ENCODE results near the gene ARF4.

The ARF4 gene

DNA sequence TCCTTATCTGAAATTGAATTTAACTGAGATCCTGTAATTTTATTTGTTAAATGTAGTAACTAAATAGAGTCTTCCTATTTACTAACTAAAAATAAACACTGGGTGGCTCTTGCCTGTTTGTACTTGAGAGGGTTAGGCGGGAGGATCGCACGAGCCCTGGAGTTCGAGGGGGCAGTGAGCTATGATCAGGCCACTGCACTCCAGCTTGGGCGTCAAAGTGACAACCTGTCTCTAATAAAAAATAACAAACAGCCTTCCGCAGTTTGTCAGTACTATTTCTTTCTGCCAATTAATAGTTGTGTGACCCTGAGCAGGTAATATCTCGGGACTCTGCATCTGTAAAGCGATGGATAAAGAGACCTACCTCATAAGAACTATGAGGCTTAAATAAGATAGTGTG, 41.8 kb downstream of the ARF4 start:
- Histone ChIP-seq H3K4me3 (ENCODE audit: low read depth, low read length, poor library complexity, severe bottlenecking) (peak overlapping the region; percentile 75), H3F3A (ENCODE audit: insufficient read depth, low read length) (no peaks in the 10 kb centered on the region), H3K27me3 (ENCODE audit: insufficient read depth, low read length) (no peaks in the 10 kb centered on the region), H3K79me2 (ENCODE audit: insufficient read depth, low read length) (peaks cover 35% of the 10 kb centered on the region), H3K4me1 (ENCODE audit: insufficient read depth, low read length, severe bottlenecking) (peaks cover 32% of the 10 kb centered on the region), H2AFZ (ENCODE audit: low read length) (no peak overlapping the region), H3K4me2 (ENCODE audit: low read length) (peak overlapping the region; percentile 76), H3K9me3 (ENCODE audit: low read length) (no peaks in the 10 kb centered on the region), H3K9me2 (ENCODE audit: low read depth, low read length) (no peaks in the 10 kb centered on the region), H3K27ac (ENCODE audit: low read depth, low read length, poor library complexity, severe bottlenecking) (peak overlapping the region; percentile 78), H3K36me3 (ENCODE audit: insufficient read depth, low read length) (peaks cover 26% of the 10 kb centered on the region), H3K9ac (ENCODE audit: low read length) (peak overlapping the region; percentile 84), H4K20me1 (ENCODE audit: insufficient read depth, low read length) (no peaks in the 10 kb centered on the region)
- no peak for TF ChIP-seq EZH2 (IDR thresholded peaks at IDR 0.05; ENCODE audit: borderline replicate concordance, low read length)
- TF ChIP-seq, protein P1, sequence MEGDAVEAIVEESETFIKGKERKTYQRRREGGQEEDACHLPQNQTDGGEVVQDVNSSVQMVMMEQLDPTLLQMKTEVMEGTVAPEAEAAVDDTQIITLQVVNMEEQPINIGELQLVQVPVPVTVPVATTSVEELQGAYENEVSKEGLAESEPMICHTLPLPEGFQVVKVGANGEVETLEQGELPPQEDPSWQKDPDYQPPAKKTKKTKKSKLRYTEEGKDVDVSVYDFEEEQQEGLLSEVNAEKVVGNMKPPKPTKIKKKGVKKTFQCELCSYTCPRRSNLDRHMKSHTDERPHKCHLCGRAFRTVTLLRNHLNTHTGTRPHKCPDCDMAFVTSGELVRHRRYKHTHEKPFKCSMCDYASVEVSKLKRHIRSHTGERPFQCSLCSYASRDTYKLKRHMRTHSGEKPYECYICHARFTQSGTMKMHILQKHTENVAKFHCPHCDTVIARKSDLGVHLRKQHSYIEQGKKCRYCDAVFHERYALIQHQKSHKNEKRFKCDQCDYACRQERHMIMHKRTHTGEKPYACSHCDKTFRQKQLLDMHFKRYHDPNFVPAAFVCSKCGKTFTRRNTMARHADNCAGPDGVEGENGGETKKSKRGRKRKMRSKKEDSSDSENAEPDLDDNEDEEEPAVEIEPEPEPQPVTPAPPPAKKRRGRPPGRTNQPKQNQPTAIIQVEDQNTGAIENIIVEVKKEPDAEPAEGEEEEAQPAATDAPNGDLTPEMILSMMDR (IDR thresholded peaks at IDR 0.05; ENCODE audit: low read length), result no peak

DNA sequence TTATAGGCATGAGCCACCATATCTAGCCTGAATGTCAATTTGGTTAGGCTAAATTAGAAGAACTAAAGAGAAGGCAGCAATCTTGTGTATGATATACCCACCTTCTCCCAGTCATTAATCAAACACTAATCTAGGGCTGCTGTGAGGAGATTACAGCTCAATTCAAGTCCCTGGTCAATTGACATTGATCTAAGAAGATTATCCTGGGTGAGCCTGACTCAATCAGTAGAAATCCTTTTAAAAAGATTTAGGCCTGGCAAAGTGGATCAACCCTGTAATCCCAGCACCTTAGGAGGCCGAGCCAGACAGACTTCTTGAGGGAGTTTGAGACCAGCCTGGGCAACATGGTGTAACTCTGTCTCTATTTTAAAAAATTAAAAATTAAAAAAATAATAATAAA, 50.5 kb downstream of the ARF4 start:
- no peaks in the 10 kb centered on the region for H3K27me3 ChIP-seq (ENCODE audit: insufficient read depth, low read length)

DNA sequence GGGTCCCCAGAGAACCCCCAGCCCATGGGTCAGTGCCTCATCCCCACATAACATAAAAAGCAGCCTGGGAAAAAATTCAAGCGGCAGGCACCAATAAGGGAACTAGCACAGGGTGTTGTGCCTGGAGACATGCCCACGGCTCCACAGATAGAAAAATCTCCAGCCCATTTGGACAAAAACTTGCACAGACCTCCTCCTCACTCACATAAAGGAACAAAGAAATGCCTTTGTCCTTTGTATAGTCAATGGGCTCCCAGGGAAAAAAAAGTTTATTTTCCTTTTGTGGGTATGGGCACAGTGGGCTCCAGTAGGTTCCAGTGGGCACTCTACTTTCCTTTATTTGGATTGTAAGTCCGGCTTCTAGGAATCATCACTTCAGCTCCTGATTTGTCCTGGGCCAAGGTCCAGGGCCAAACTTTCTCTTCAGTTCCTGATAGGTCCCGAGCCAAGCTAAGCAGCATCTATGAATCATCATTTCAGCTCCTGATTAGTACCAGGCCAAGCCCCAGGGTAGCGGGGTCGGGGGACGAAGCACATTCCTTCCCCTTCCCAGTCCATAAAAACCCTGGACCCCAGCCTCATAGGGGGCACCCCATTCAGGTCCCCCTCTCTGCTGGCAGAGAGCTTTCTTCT, 51.4 kb downstream of the ARF4 start:
- Histone ChIP-seq H3K36me3 (ENCODE audit: insufficient read depth, low read length) (no peaks in the 10 kb centered on the region), H3K79me2 (ENCODE audit: insufficient read depth, low read length) (no peaks in the 10 kb centered on the region), H3K27me3 (ENCODE audit: insufficient read depth, low read length) (no peaks in the 10 kb centered on the region), H2AFZ (ENCODE audit: low read length) (no peak overlapping the region), H4K20me1 (ENCODE audit: insufficient read depth, low read length) (no peaks in the 10 kb centered on the region), H3K9me2 (ENCODE audit: low read depth, low read length) (no peaks in the 10 kb centered on the region), H3K9me3 (ENCODE audit: low read length) (no peaks in the 10 kb centered on the region), H3K9ac (ENCODE audit: low read length) (no peak overlapping the region), H3F3A (ENCODE audit: insufficient read depth, low read length) (no peaks in the 10 kb centered on the region), H3K4me3 (ENCODE audit: low read depth, low read length, poor library complexity, severe bottlenecking) (no peak overlapping the region), H3K4me2 (ENCODE audit: low read length) (no peak overlapping the region), H3K4me1 (ENCODE audit: insufficient read depth, low read length, severe bottlenecking) (peaks cover 6% of the 10 kb centered on the region), H3K27ac (ENCODE audit: low read depth, low read length, poor library complexity, severe bottlenecking) (no peak overlapping the region)
- TF ChIP-seq EZH2 (IDR thresholded peaks at IDR 0.05; ENCODE audit: borderline replicate concordance, low read length), result no peak
- TF ChIP-seq, protein P1 (IDR thresholded peaks at IDR 0.05; ENCODE audit: low read length), result no peak

More for the DNA sequence above, 50.5 kb downstream of the ARF4 start:
- H3K9ac ChIP-seq (ENCODE audit: low read length), result no peak overlapping the region
- no peak overlapping the region for H3K4me2 ChIP-seq (ENCODE audit: low read length)
- no peak overlapping the region for H3K27ac ChIP-seq (ENCODE audit: low read depth, low read length, poor library complexity, severe bottlenecking)
- no peaks in the 10 kb centered on the region for H4K20me1 ChIP-seq (ENCODE audit: insufficient read depth, low read length)
- H3K4me3 ChIP-seq (ENCODE audit: low read depth, low read length, poor library complexity, severe bottlenecking), result no peak overlapping the region
- H2AFZ ChIP-seq (ENCODE audit: low read length), result no peak overlapping the region
- no peaks in the 10 kb centered on the region for H3F3A ChIP-seq (ENCODE audit: insufficient read depth, low read length)
- H3K9me3 ChIP-seq (ENCODE audit: low read length), result no peaks in the 10 kb centered on the region
- no peaks in the 10 kb centered on the region for H3K79me2 ChIP-seq (ENCODE audit: insufficient read depth, low read length)
- TF ChIP-seq, protein P1 (IDR thresholded peaks at IDR 0.05; ENCODE audit: low read length), result no peak
- no peak for TF ChIP-seq EZH2 (IDR thresholded peaks at IDR 0.05; ENCODE audit: borderline replicate concordance, low read length)
- H3K4me1 ChIP-seq (ENCODE audit: insufficient read depth, low read length, severe bottlenecking), result peaks cover 6% of the 10 kb centered on the region
- H3K9me2 ChIP-seq (ENCODE audit: low read depth, low read length), result no peaks in the 10 kb centered on the region
- H3K36me3 ChIP-seq (ENCODE audit: insufficient read depth, low read length), result no peaks in the 10 kb centered on the region
